ENCODE results near the gene ANKRD13B. TPM values are rescaled to one million over a fixed set of nuclear protein-coding genes. Genes with fewer than 3 reads are reported as not detected.
A peak's percentile ranks its signal among the peaks of the same experiment; 100 is the strongest.

The ANKRD13B gene
- total and polyA plus RNA-seq, 2 of the 13 experiments (the other 11 are each of a cell fraction or from before 2014, with no cell fraction given) = 1.7 to 1.8 TPM

DNA sequence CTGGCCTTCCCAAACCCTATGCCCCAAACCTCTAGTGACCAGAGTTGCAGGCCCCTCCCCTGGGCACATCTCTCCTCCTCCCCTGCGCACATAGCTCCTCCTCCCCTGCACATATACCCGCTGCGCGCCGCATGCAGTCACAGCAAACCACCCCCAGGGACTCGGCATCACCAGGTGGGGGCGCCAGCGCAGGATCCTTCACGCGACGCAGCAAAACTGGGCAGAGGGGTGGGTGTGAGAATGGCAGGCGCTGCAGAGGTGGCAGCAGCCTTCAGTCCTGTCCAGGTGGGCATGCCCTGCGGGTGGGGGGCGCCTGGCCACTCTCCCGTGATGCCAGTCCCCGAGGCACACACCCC, 24.2 kb downstream of the ANKRD13B start (continued):
- TF ChIP-seq, protein P1, sequence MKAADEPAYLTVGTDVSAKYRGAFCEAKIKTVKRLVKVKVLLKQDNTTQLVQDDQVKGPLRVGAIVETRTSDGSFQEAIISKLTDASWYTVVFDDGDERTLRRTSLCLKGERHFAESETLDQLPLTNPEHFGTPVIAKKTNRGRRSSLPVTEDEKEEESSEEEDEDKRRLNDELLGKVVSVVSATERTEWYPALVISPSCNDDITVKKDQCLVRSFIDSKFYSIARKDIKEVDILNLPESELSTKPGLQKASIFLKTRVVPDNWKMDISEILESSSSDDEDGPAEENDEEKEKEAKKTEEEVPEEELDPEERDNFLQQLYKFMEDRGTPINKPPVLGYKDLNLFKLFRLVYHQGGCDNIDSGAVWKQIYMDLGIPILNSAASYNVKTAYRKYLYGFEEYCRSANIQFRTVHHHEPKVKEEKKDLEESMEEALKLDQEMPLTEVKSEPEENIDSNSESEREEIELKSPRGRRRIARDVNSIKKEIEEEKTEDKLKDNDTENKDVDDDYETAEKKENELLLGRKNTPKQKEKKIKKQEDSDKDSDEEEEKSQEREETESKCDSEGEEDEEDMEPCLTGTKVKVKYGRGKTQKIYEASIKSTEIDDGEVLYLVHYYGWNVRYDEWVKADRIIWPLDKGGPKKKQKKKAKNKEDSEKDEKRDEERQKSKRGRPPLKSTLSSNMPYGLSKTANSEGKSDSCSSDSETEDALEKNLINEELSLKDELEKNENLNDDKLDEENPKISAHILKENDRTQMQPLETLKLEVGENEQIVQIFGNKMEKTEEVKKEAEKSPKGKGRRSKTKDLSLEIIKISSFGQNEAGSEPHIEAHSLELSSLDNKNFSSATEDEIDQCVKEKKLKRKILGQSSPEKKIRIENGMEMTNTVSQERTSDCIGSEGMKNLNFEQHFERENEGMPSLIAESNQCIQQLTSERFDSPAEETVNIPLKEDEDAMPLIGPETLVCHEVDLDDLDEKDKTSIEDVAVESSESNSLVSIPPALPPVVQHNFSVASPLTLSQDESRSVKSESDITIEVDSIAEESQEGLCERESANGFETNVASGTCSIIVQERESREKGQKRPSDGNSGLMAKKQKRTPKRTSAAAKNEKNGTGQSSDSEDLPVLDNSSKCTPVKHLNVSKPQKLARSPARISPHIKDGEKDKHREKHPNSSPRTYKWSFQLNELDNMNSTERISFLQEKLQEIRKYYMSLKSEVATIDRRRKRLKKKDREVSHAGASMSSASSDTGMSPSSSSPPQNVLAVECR (CRISPR knock-in tag; IDR thresholded peaks at IDR 0.05; ENCODE audit: borderline replicate concordance) = peak; percentile 40; the same call in 1 of the 2 replicates
- no peak for TF ChIP-seq ZNF644 (CRISPR knock-in tag; IDR thresholded peaks at IDR 0.05; ENCODE audit: low read depth)
- peak; percentile 50; the same call in 1 of the 2 replicates for TF ChIP-seq MYC (CRISPR knock-in tag; IDR thresholded peaks at IDR 0.05; ENCODE audit: borderline replicate concordance)
- no peak for TF ChIP-seq ZMYM2 (CRISPR knock-in tag; IDR thresholded peaks at IDR 0.05)
- TF ChIP-seq CENPX (CRISPR knock-in tag; IDR thresholded peaks at IDR 0.05) = no peak
- TF ChIP-seq, protein P2, sequence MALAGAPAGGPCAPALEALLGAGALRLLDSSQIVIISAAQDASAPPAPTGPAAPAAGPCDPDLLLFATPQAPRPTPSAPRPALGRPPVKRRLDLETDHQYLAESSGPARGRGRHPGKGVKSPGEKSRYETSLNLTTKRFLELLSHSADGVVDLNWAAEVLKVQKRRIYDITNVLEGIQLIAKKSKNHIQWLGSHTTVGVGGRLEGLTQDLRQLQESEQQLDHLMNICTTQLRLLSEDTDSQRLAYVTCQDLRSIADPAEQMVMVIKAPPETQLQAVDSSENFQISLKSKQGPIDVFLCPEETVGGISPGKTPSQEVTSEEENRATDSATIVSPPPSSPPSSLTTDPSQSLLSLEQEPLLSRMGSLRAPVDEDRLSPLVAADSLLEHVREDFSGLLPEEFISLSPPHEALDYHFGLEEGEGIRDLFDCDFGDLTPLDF (CRISPR knock-in tag; IDR thresholded peaks at IDR 0.05) = no peak
- no peak for TF ChIP-seq ZBTB42 (CRISPR knock-in tag; IDR thresholded peaks at IDR 0.05)
- TF ChIP-seq DR1 (CRISPR knock-in tag; IDR thresholded peaks at IDR 0.05) = peak; percentile 67
- no peak for TF ChIP-seq NAIF1 (CRISPR knock-in tag; IDR thresholded peaks at IDR 0.05; ENCODE audit: borderline replicate concordance)
- TF ChIP-seq, protein P3, sequence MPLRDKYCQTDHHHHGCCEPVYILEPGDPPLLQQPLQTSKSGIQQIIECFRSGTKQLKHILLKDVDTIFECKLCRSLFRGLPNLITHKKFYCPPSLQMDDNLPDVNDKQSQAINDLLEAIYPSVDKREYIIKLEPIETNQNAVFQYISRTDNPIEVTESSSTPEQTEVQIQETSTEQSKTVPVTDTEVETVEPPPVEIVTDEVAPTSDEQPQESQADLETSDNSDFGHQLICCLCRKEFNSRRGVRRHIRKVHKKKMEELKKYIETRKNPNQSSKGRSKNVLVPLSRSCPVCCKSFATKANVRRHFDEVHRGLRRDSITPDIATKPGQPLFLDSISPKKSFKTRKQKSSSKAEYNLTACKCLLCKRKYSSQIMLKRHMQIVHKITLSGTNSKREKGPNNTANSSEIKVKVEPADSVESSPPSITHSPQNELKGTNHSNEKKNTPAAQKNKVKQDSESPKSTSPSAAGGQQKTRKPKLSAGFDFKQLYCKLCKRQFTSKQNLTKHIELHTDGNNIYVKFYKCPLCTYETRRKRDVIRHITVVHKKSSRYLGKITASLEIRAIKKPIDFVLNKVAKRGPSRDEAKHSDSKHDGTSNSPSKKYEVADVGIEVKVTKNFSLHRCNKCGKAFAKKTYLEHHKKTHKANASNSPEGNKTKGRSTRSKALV (CRISPR knock-in tag; IDR thresholded peaks at IDR 0.05) = peak; percentile 59; the same call in 1 of the 2 replicates
- no peak for TF ChIP-seq NFIC (IDR thresholded peaks at IDR 0.05; ENCODE audit: low read length)
- TF ChIP-seq ASH2L (IDR thresholded peaks at IDR 0.05; ENCODE audit: insufficient read length, low read depth, low read length) = no peak
- TF ChIP-seq, protein P4, sequence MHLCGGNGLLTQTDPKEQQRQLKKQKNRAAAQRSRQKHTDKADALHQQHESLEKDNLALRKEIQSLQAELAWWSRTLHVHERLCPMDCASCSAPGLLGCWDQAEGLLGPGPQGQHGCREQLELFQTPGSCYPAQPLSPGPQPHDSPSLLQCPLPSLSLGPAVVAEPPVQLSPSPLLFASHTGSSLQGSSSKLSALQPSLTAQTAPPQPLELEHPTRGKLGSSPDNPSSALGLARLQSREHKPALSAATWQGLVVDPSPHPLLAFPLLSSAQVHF (CRISPR knock-in tag; IDR thresholded peaks at IDR 0.05) = no peak
- TF ChIP-seq, protein P5, sequence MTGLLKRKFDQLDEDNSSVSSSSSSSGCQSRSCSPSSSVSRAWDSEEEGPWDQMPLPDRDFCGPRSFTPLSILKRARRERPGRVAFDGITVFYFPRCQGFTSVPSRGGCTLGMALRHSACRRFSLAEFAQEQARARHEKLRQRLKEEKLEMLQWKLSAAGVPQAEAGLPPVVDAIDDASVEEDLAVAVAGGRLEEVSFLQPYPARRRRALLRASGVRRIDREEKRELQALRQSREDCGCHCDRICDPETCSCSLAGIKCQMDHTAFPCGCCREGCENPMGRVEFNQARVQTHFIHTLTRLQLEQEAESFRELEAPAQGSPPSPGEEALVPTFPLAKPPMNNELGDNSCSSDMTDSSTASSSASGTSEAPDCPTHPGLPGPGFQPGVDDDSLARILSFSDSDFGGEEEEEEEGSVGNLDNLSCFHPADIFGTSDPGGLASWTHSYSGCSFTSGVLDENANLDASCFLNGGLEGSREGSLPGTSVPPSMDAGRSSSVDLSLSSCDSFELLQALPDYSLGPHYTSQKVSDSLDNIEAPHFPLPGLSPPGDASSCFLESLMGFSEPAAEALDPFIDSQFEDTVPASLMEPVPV (CRISPR knock-in tag; IDR thresholded peaks at IDR 0.05) = no peak
- TF ChIP-seq ZNF547 (CRISPR knock-in tag; IDR thresholded peaks at IDR 0.05) = no peak
- TF ChIP-seq, protein P6, sequence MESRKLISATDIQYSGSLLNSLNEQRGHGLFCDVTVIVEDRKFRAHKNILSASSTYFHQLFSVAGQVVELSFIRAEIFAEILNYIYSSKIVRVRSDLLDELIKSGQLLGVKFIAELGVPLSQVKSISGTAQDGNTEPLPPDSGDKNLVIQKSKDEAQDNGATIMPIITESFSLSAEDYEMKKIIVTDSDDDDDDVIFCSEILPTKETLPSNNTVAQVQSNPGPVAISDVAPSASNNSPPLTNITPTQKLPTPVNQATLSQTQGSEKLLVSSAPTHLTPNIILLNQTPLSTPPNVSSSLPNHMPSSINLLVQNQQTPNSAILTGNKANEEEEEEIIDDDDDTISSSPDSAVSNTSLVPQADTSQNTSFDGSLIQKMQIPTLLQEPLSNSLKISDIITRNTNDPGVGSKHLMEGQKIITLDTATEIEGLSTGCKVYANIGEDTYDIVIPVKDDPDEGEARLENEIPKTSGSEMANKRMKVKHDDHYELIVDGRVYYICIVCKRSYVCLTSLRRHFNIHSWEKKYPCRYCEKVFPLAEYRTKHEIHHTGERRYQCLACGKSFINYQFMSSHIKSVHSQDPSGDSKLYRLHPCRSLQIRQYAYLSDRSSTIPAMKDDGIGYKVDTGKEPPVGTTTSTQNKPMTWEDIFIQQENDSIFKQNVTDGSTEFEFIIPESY (CRISPR knock-in tag; IDR thresholded peaks at IDR 0.05) = 0 out of 2 replicates have a peak, but pooled peaks have one; percentile 38

Measured in HepG2 (cell line).